ENCODE measurements around the gene ERN1.
"Not testable (repeated sequence)": the region's sequence is repeated elsewhere in the genome, so short reads cannot be mapped to it uniquely, and the experiment has no call there.

DNA sequence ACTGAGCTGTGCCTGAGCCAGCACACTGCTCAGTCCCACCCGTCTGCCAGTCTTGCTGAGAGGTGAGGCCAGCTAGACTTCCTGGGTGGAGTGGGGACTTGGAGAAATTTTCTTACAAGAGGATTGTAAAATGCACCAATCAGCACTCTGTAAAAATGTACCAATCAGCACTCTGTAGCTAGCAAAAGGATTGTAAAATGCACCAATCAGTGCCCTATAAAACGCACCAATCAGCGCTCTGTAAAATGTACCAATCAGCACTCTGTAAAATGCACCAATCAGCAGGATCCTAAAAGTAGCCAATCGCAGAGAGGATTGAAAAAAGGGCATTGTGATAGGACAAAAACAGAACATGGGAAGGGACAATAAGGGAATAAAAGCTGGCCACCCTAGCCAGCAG lies 49.1 kb upstream of the ERN1 start:
- TF ChIP-seq POLR2AphosphoS5 (IDR thresholded peaks at IDR 0.05; ENCODE audit: low read depth, low read length); TAF1 (IDR thresholded peaks at IDR 0.05; ENCODE audit: borderline replicate concordance, low read depth, low read length); POLR2A (IDR thresholded peaks at IDR 0.05; ENCODE audit: low read depth, low read length): not testable (repeated sequence)

All from GM12892 (cell line).